WI38 (cell line): ENCODE measurements around the gene BTBD16.

Source experiments
- H3K4me3 ChIP-seq: 2 replicates; pipeline ENCODE4 v1.5.1; 2011; ENCODE audit warnings: low read depth, mild to moderate bottlenecking, control low read depth, low read length
- CTCF ChIP-seq: IDR thresholded peaks from 2 replicates; pipeline ENCODE4 v1.5.1; 2012; ENCODE audit warnings: low read depth, mild to moderate bottlenecking, control low read depth, low read length

Gene BTBD16

GRCh38 chr10:122387572-122387971 lies 116.5 kb downstream of the BTBD16 start:
- no peak overlapping the region for H3K4me3 ChIP-seq
- no peak for TF ChIP-seq CTCF
